NCI-H2196 treated with DMSO at 0.1 percent for 48 hours (cell line): Measurements from ENCODE around the gene MYCBPAP.
A peak's percentile ranks its signal among the peaks of the same experiment; 100 is the strongest.

Experiments used
- DNase-seq: peaks from one replicate; lab custom pipeline; 2025; ENCODE audit not compliant: unreplicated experiment; lab: John Stamatoyannopoulos, UW

The MYCBPAP gene

GRCh38 chr17:50507871-50508572 lies at the start of gene MYCBPAP:
Gene MYCBPAP, plus strand, starts transcription at chr17:50508439. Its CDS starts 236 bp downstream, at chr17:50508675.
- DNase-seq = peak; percentile 62

GRCh38 chr17:50458701-50459676 lies 49.2 kb upstream of the MYCBPAP start:
- DNase-seq = peak; percentile 38

- DNase-seq = no peak
These were observed 48.5 kb upstream of the MYCBPAP start for GRCh38 chr17:50459756-50460155.

GRCh38 chr17:50460831-50461526 lies 47.3 kb upstream of the MYCBPAP start:
- DNase-seq = no peak

GRCh38 chr17:50461550-50462132 lies 46.6 kb upstream of the MYCBPAP start:
- no peak for DNase-seq

- no peak for DNase-seq
These were observed 45.8 kb upstream of the MYCBPAP start for GRCh38 chr17:50462446-50462845.

- no peak for DNase-seq
These were observed 44.1 kb upstream of the MYCBPAP start for GRCh38 chr17:50464121-50464520.

GRCh38 chr17:50464736-50465135 lies 43.5 kb upstream of the MYCBPAP start:
- DNase-seq = no peak

- no peak for DNase-seq
These were observed 43.1 kb upstream of the MYCBPAP start for GRCh38 chr17:50465171-50465570.

GRCh38 chr17:50465635-50466034 lies 42.6 kb upstream of the MYCBPAP start:
- no peak for DNase-seq

GRCh38 chr17:50466371-50467113 lies 41.7 kb upstream of the MYCBPAP start:
- no peak for DNase-seq

GRCh38 chr17:50467114-50467854 lies 41.0 kb upstream of the MYCBPAP start:
- no peak for DNase-seq

GRCh38 chr17:50467855-50468303 lies 40.4 kb upstream of the MYCBPAP start:
- no peak for DNase-seq

GRCh38 chr17:50468304-50469207 lies 39.7 kb upstream of the MYCBPAP start, which contains the start of gene CHAD:
Gene CHAD, minus strand, starts transcription at chr17:50468880. Its CDS starts 67 bp downstream, at chr17:50468813.
- DNase-seq = no peak

GRCh38 chr17:50469208-50469605 lies 39.0 kb upstream of the MYCBPAP start:
- DNase-seq = no peak

- no peak for DNase-seq
These were observed 38.5 kb upstream of the MYCBPAP start for GRCh38 chr17:50469671-50470305.

GRCh38 chr17:50470426-50470825 lies 37.8 kb upstream of the MYCBPAP start:
- no peak for DNase-seq
